Aorta (tissue), 5 donors: ENCODE results near the gene SLCO2A1. TPM values are rescaled to one million over a fixed set of nuclear protein-coding genes. Genes with fewer than 3 reads are reported as not detected.
A peak's percentile ranks its signal among the peaks of the same experiment; 100 is the strongest.

Experiments
- ATAC-seq: fragments of 200-7000 bp; cut with Tn5 transposase; one replicate; pipeline ENCODE4 v1.9.1; 2022; ENCODE audit warnings: moderate library complexity; ENCODE audit not compliant: low FRiP score
- DNase-seq, 2 donors: peaks; one replicate each; pipeline ENCODE4 v3.0.0-alpha.2; 2020
- H3K27ac ChIP-seq, 2 donors: one replicate each; pipeline ENCODE4 v1.5.1; 2013; ENCODE audit warnings: low read length in 2 of 2, mild to moderate bottlenecking in 2 of 2, moderate library complexity in 2 of 2, control low read depth in 1 of 2, inconsistent platforms in 1 of 2, low read depth in 1 of 2
- H3K27me3 ChIP-seq, 2 donors: one replicate each; pipeline ENCODE4 v1.6.1; 2013; ENCODE audit warnings: control low read depth in 1 of 2, low read length in 1 of 2, mild to moderate bottlenecking in 1 of 2, moderate library complexity in 1 of 2; ENCODE audit not compliant: insufficient read depth in 2 of 2, control insufficient read depth in 1 of 2
- H3K36me3 ChIP-seq, 2 donors: one replicate each; pipeline ENCODE4 v1.6.1; 2013; ENCODE audit warnings: control low read depth in 1 of 2, low read length in 1 of 2, mild to moderate bottlenecking in 1 of 2; ENCODE audit not compliant: insufficient read depth in 2 of 2, control insufficient read depth in 1 of 2
- H3K4me1 ChIP-seq, 2 donors: one replicate each; pipeline ENCODE4 v1.6.1; 2013; ENCODE audit warnings: low read length in 2 of 2, control low read depth in 1 of 2, mild to moderate bottlenecking in 1 of 2, moderate library complexity in 1 of 2; ENCODE audit not compliant: insufficient read depth in 2 of 2, control insufficient read depth in 1 of 2
- H3K4me3 ChIP-seq, 2 donors: one replicate each; pipeline ENCODE4 v1.5.1; 2013; ENCODE audit warnings: low read length in 2 of 2, control low read depth in 1 of 2, mild to moderate bottlenecking in 1 of 2
- H3K9me3 ChIP-seq: one replicate; pipeline ENCODE4 v1.6.1; 2013; ENCODE audit warnings: mild to moderate bottlenecking, low read length; ENCODE audit not compliant: control insufficient read depth
- WGBS, 2 donors: extraction: QIAGEN DNeasy Blood & Tissue Kit; methylation state at CpG; one replicate each; pipeline ENCODE4 v1.1.7; 2013; 5-methylcytosine and 5-hydroxymethylcytosine counted together
- intact Hi-C, 2 donors: fragments of 100-400 bp; cut with DNase I; formaldehyde crosslinking; loops; one replicate each; pipeline versions ENCODE4 v1.14.2 to v1.15.0; 2022
- polyA plus RNA-seq, 2 donors: library from polyadenylated mRNA; stranded (reverse); fragments of 200-250 nt; gene quantifications; one replicate each; pipeline ENCODE4 v1.2.3, GENCODE V29; 2013
- total RNA-seq, 2 donors: library from RNA; stranded (reverse); fragmentation: NEBNext Ultra II Directional; extraction: Animal tissue kit (Norgen Biotek cat#: 25700); gene quantifications; one replicate each; pipeline ENCODE4 v1.2.1, GENCODE V29; 2021
- donor health status: healthy with polysubstance abuse.
- donor health status: Bipolar disorder and iron deficiency.
- donor health status: DM: no; HTN: no; CAD: no.
- donor health status: DM: no; HTN: no; CAD: no.
- donor health status: DM: yes; HTN: yes; CAD: no.

The SLCO2A1 gene
- total and polyA plus RNA-seq, 4 donors: 0.25 to 101 (median 49.8) TPM

- intact Hi-C loops: no loop called here
- Histone ChIP-seq H3K4me1 (no peaks in the 10 kb centered on the region), H3K4me3 (no peak overlapping the region), H3K27me3 (no peaks in the 10 kb centered on the region), H3K27ac (no peak overlapping the region), H3K9me3 (no peaks in the 10 kb centered on the region), H3K36me3 (no peaks in the 10 kb centered on the region)
- ATAC-seq: no peak
- WGBS, 2 donors: 81 to 82% methylated on average over 6 of the region's 6 CpGs
- peak in 1 of 2 donors; percentile 52 for DNase-seq
These were observed 73.4 kb downstream of the SLCO2A1 start for GRCh38 chr3:133956353-133956752.

GRCh38 chr3:133955892-133956291, 73.8 kb downstream of the SLCO2A1 start:
- 76 to 88% methylated on average over 10 of the region's 10 CpGs for WGBS, 2 donors
- H3K4me3 ChIP-seq: no peak overlapping the region
- no peaks in the 10 kb centered on the region for H3K4me1 ChIP-seq
- H3K27me3 ChIP-seq: no peaks in the 10 kb centered on the region
- H3K36me3 ChIP-seq: no peaks in the 10 kb centered on the region
- H3K27ac ChIP-seq: no peak overlapping the region
- intact Hi-C loops: no loop called here
- H3K9me3 ChIP-seq: no peaks in the 10 kb centered on the region
- ATAC-seq (no peak), DNase-seq (peak in 1 of 2 donors; percentile 32)

- intact Hi-C loops: no loop called here
- DNase-seq (peak in 1 of 2 donors; percentile 52), ATAC-seq (no peak)
- no peaks in the 10 kb centered on the region for H3K27me3 ChIP-seq
- H3K9me3 ChIP-seq: no peaks in the 10 kb centered on the region
- H3K27ac ChIP-seq: no peak overlapping the region
- H3K4me3 ChIP-seq: no peak overlapping the region
- no peaks in the 10 kb centered on the region for H3K36me3 ChIP-seq
- WGBS, 2 donors: 94% methylated on average over 11 of the region's 11 CpGs
- H3K4me1 ChIP-seq: no peaks in the 10 kb centered on the region
These were observed 74.9 kb downstream of the SLCO2A1 start for GRCh38 chr3:133954717-133955360.

GRCh38 chr3:133953297-133953696, 76.4 kb downstream of the SLCO2A1 start:
- DNase-seq: peak in 1 of 2 donors; percentile 15
- ATAC-seq: no peak
- Histone ChIP-seq H3K9me3 (no peaks in the 10 kb centered on the region), H3K4me3 (no peak overlapping the region), H3K27me3 (no peaks in the 10 kb centered on the region), H3K36me3 (no peaks in the 10 kb centered on the region), H3K4me1 (no peaks in the 10 kb centered on the region), H3K27ac (no peak overlapping the region)
- WGBS, 2 donors: 78 to 95% methylated on average over 6 of the region's 6 CpGs
- intact Hi-C loops: no loop called here

GRCh38 chr3:133949438-133949837, 80.3 kb downstream of the SLCO2A1 start:
- Histone ChIP-seq H3K27ac (no peak overlapping the region), H3K4me3 (no peak overlapping the region), H3K27me3 (no peaks in the 10 kb centered on the region), H3K4me1 (peaks cover 0 to 1% of the 10 kb centered on the region in 2 donors), H3K36me3 (no peaks in the 10 kb centered on the region), H3K9me3 (no peaks in the 10 kb centered on the region)
- intact Hi-C loops: no loop called here
- ATAC-seq (no peak), DNase-seq (no peak)
- WGBS, 2 donors: 76 to 94% methylated on average over 2 of the region's 2 CpGs

- 94% methylated on average over 7 of the region's 7 CpGs for WGBS, 2 donors
- no peaks in the 10 kb centered on the region for H3K9me3 ChIP-seq
- H3K27me3 ChIP-seq: no peaks in the 10 kb centered on the region
- no peaks in the 10 kb centered on the region for H3K36me3 ChIP-seq
- no peak for ATAC-seq
- intact Hi-C loops: no loop called here
- no peak overlapping the region for H3K27ac ChIP-seq
- H3K4me1 ChIP-seq: peaks cover 0 to 5% of the 10 kb centered on the region in 2 donors
- peak in 1 of 2 donors; percentile 12 for DNase-seq
- no peak overlapping the region for H3K4me3 ChIP-seq
These were observed 80.7 kb downstream of the SLCO2A1 start for GRCh38 chr3:133948996-133949395.

GRCh38 chr3:133948131-133948810, 81.5 kb downstream of the SLCO2A1 start:
- no peak overlapping the region for H3K27ac ChIP-seq

GRCh38 chr3:133945381-133946095, 84.2 kb downstream of the SLCO2A1 start:
- WGBS, 2 donors: 90% methylated on average over 12 of the region's 12 CpGs
- DNase-seq: peak in 1 of 2 donors; percentile 44

More at GRCh38 chr3:133948131-133948810, 81.5 kb downstream of the SLCO2A1 start:
- ATAC-seq: no peak
- no peaks in the 10 kb centered on the region for H3K9me3 ChIP-seq
- no peak overlapping the region for H3K4me3 ChIP-seq
- DNase-seq: peak in 1 of 2 donors; percentile 57
- H3K27me3 ChIP-seq: no peaks in the 10 kb centered on the region
- intact Hi-C loops: no loop called here
- H3K4me1 ChIP-seq: peaks cover 0 to 5% of the 10 kb centered on the region in 2 donors
- 82 to 84% methylated on average over 9 of the region's 9 CpGs for WGBS, 2 donors
- H3K36me3 ChIP-seq: no peaks in the 10 kb centered on the region

More at GRCh38 chr3:133945381-133946095, 84.2 kb downstream of the SLCO2A1 start:
- Histone ChIP-seq H3K4me1 (peaks cover 0 to 5% of the 10 kb centered on the region in 2 donors), H3K9me3 (no peaks in the 10 kb centered on the region), H3K27ac (no peak overlapping the region), H3K36me3 (no peaks in the 10 kb centered on the region), H3K27me3 (no peaks in the 10 kb centered on the region), H3K4me3 (no peak overlapping the region)
- no peak for ATAC-seq
- intact Hi-C loops: no loop called here
